Panc1 (cell line): ENCODE data around the gene RPL7L1.
"Not testable (repeated sequence)": the region's sequence is repeated elsewhere in the genome, so short reads cannot be mapped to it uniquely, and the experiment has no call there.

ENCODE experiments used
- CTCF ChIP-seq: fragments of 450-650 bp; IDR thresholded peaks from 2 replicates; pipeline ENCODE4 v1.5.1; 2017; ENCODE audit warnings: mild to moderate bottlenecking
- POLR2AphosphoS5 ChIP-seq: IDR thresholded peaks from 2 replicates; pipeline ENCODE4 v1.6.1; 2012; ENCODE audit warnings: mild to moderate bottlenecking, low read depth, low read length, moderate library complexity
- SIN3A ChIP-seq: IDR thresholded peaks from 2 replicates; pipeline ENCODE4 v1.6.1; 2012; ENCODE audit warnings: low read depth, mild to moderate bottlenecking, low read length, moderate library complexity, borderline replicate concordance; ENCODE audit not compliant: insufficient read depth
- TCF7L2 ChIP-seq: IDR thresholded peaks from 2 replicates; pipeline ENCODE4 v1.6.1; 2011; ENCODE audit warnings: mild to moderate bottlenecking, low read depth, low read length, inconsistent platforms

GRCh38 chr6:42894041-42894828, 14.8 kb downstream of the RPL7L1 start:
- not testable (repeated sequence) for TF ChIP-seq CTCF, TCF7L2, SIN3A, POLR2AphosphoS5
